Body of pancreas (tissue), 4 donors: Measurements from ENCODE around the gene ALPL. TPM values are rescaled to one million over a fixed set of nuclear protein-coding genes. Genes with fewer than 3 reads are reported as not detected.

Experiments used
- ATAC-seq: fragments of 150-250 bp; one replicate; pipeline ENCODE4 v1.9.1; 2016
- DNase-seq, 4 donors: peaks; one replicate each; pipeline ENCODE4 v3.0.0-alpha.2; 2019
- H3K27ac ChIP-seq, 4 donors: fragments of 200-600 bp; sonication (generic); 1 replicate in 3 of 4; 2 replicates in 1 of 4; pipeline versions ENCODE4 v1.5.1 to v1.6.1; 2016 to 2019; ENCODE audit warnings: mild to moderate bottlenecking in 1 of 4, mixed read lengths in 1 of 4, moderate library complexity in 1 of 4
- H3K27me3 ChIP-seq, 2 donors: fragments of 200-600 bp; sonication (generic); one replicate each; pipeline ENCODE4 v1.6.0; 2016; ENCODE audit warnings: mild to moderate bottlenecking in 1 of 2
- H3K36me3 ChIP-seq, 2 donors: fragments of 200-600 bp; sonication (generic); replicated peaks in 1 of 2; 2 replicates each; pipeline ENCODE4 v1.5.1; 2016; ENCODE audit warnings: low read depth in 2 of 2; ENCODE audit not compliant: insufficient read depth in 1 of 2
- H3K4me1 ChIP-seq: fragments of 200-600 bp; sonication (generic); one replicate; pipeline ENCODE4 v1.6.0; 2016
- H3K4me3 ChIP-seq, 2 donors: fragments of 200-600 bp; sonication (generic); 1 replicate in 1 of 2; 2 replicates in 1 of 2; pipeline ENCODE4 v1.5.1; 2016 to 2019
- H3K9me3 ChIP-seq, 3 donors: fragments of 200-600 bp; sonication (generic); 1 replicate in 2 of 3; 2 replicates in 1 of 3; pipeline ENCODE4 v1.5.1; 2016
- CTCF ChIP-seq, 7 experiments: fragments of 450-650 bp in 4 of 7; fragments of 200-600 bp in 3 of 7; sonication (generic) in 3 of 7; IDR thresholded peaks; one replicate each; pipeline ENCODE4 v1.5.1; 2016 to 2019; ENCODE audit warnings: antibody characterized with exemption in 7 of 7
- POLR2A ChIP-seq, 3 donors: fragments of 450-650 bp; IDR thresholded peaks; one replicate each; pipeline ENCODE4 v1.6.1; 2016; ENCODE audit warnings: antibody characterized with exemption in 3 of 3, mild to moderate bottlenecking in 2 of 3
- WGBS, 2 donors: methylation state at CpG; one replicate each; pipeline ENCODE4 v1.1.5; 2017; 5-methylcytosine and 5-hydroxymethylcytosine counted together
- intact Hi-C: fragments of 100-400 bp; cut with DNase I; formaldehyde crosslinking; loops from one replicate; pipeline ENCODE4 v1.15.1; 2023
- total RNA-seq, 2 donors: library from RNA; depleted of rRNA; stranded (reverse); fragments of >200 nt; gene quantifications; one replicate each; pipeline ENCODE4 v1.1.0, GENCODE V29; 2016

ALPL gene
- total RNA-seq, 2 donors from 2014 or later: 3.4 to 10.9 TPM

DNA sequence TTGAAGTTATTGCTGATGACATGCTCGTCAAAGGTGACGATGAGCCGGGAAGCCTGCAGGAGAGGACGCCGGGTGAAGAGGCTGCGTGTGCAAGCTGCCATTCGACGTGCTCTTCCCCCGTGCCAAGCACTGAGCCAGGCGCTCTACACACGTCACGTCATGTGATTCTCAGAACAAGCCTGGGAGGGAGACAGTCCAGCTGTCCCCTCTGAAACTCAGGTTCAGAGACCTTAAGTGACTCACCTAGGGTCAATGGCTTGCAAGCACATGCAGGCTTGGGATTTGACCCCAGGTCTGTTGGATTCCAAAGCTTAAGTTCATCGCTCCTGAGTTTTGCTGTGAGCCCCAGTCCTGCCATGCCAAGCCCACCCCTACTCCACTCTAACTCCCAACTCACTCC is 102.8 kb downstream of the ALPL start:
- no peak overlapping the region for H3K27ac ChIP-seq
- TF ChIP-seq CTCF (IDR thresholded peaks at IDR 0.05) (no peak), POLR2A (IDR thresholded peaks at IDR 0.05) (no peak)
- peaks cover 4 to 24% of the 10 kb centered on the region in 2 donors for H3K36me3 ChIP-seq
- WGBS, 2 donors: 91 to 93% methylated on average over 12 to 13 of the region's 13 CpGs
- intact Hi-C loops: no loop called here
- no peaks in the 10 kb centered on the region for H3K27me3 ChIP-seq
- DNase-seq (no peak), ATAC-seq (no peak)
- H3K9me3 ChIP-seq: no peaks in the 10 kb centered on the region
- H3K4me3 ChIP-seq: no peak overlapping the region
- H3K4me1 ChIP-seq: peaks cover 35% of the 10 kb centered on the region

DNA sequence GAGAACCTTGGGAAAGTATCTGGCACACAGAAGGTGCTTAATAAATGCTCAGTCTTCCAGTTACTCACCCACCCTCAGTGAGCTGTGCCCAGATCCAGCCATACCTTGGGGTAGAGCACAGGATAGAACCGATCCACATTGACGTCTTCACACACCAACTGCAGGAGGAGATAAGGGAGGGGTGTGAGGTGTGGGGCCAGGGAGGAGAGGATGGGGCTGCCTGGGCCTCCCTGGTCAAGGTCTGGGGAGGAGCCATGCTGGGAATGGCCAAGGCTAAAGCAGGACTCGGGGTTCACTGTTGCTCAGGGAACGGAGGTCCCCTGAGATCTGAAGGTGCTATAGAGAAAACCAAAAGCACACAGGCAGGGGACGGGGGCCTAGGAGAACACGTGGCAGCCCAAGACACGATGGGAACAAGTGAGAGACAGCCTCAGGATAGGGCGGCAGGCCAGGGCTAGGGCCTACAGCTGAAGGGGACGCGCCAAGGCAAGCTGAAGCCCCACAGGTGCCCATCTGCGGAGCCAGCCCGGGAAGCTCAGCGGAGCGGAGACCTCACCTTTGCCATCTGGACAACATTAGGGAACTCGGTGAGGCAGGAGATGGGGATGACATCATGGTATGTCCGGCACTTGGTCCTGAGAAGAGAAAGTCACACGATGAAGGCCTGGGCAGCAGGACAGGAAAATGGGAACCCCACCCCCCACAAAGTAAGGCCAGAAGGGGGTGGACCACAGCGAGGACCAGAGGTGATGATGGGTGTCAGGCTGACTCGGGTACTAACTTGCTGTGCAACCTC is 104.0 kb downstream of the ALPL start:
- Histone ChIP-seq H3K4me1 (peaks cover 40% of the 10 kb centered on the region), H3K9me3 (no peaks in the 10 kb centered on the region), H3K4me3 (no peak overlapping the region), H3K36me3 (peaks cover 4 to 24% of the 10 kb centered on the region in 2 donors), H3K27ac (no peak overlapping the region), H3K27me3 (no peaks in the 10 kb centered on the region)
- DNase-seq (no peak), ATAC-seq (no peak)
- TF ChIP-seq CTCF (IDR thresholded peaks at IDR 0.05) (no peak), POLR2A (IDR thresholded peaks at IDR 0.05) (no peak)
- intact Hi-C loops: no loop called here
- 82 to 84% methylated on average over 15 to 17 of the region's 19 CpGs for WGBS, 2 donors

- Histone ChIP-seq H3K27ac (peak overlapping the region in 1 of 4 donors; percentile 80), H3K9me3 (no peaks in the 10 kb centered on the region), H3K36me3 (peaks cover 4 to 24% of the 10 kb centered on the region in 2 donors), H3K27me3 (no peaks in the 10 kb centered on the region), H3K4me1 (peaks cover 52% of the 10 kb centered on the region), H3K4me3 (no peak overlapping the region)
- WGBS, 2 donors: 85% methylated on average over 11 of the region's 11 CpGs; no CpG with 5 or more reads in 1 of the 2 donors
- DNase-seq (no peak), ATAC-seq (no peak)
- TF ChIP-seq POLR2A (IDR thresholded peaks at IDR 0.05) (no peak), CTCF (IDR thresholded peaks at IDR 0.05) (no peak)
- intact Hi-C loops: no loop called here
Measured at GRCh38 chr1:21614419-21615115, 105.3 kb downstream of the ALPL start.

GRCh38 chr1:21616372-21616771 is 107.1 kb downstream of the ALPL start:
- Histone ChIP-seq H3K27ac (peak overlapping the region; percentile 80 to 90 (median 83)), H3K9me3 (no peaks in the 10 kb centered on the region), H3K4me3 (no peak overlapping the region), H3K36me3 (peaks cover under 1 to 18% of the 10 kb centered on the region in 2 donors), H3K27me3 (no peaks in the 10 kb centered on the region), H3K4me1 (peaks cover 67% of the 10 kb centered on the region)
- TF ChIP-seq CTCF (IDR thresholded peaks at IDR 0.05) (no peak), POLR2A (IDR thresholded peaks at IDR 0.05) (no peak)
- 2 to 12% methylated on average over 7 to 8 of the region's 8 CpGs for WGBS, 2 donors
- DNase-seq (peak; percentile 38 to 57 (median 52)), ATAC-seq (peak; percentile 10)
- intact Hi-C loops: no loop called here
